Nephron progenitor cell (in vitro differentiated cells): ENCODE results near the gene GFER.

Source experiments
- DNase-seq: peaks from one replicate; pipeline ENCODE4 v3.0.0; 2021
- H3K27ac Mint-ChIP-seq: 2 replicates; pipeline ENCODE4 v1.8.0; 2021; ENCODE audit warnings: mild to moderate bottlenecking, moderate library complexity, mixed read lengths
- H3K27me3 Mint-ChIP-seq: 2 replicates; pipeline ENCODE4 v1.8.0; 2021; ENCODE audit warnings: mild to moderate bottlenecking, low read depth, mixed read lengths; ENCODE audit not compliant: poor library complexity
- H3K36me3 Mint-ChIP-seq: 2 replicates; pipeline ENCODE4 v1.8.0; 2021; ENCODE audit warnings: low read depth, mixed read lengths
- H3K4me1 Mint-ChIP-seq: 2 replicates; pipeline ENCODE4 v1.8.0; 2021; ENCODE audit warnings: mixed read lengths
- H3K4me3 Mint-ChIP-seq: 2 replicates; pipeline ENCODE4 v1.8.0; 2021; ENCODE audit warnings: mild to moderate bottlenecking, moderate library complexity, mixed read lengths
- H3K9me3 Mint-ChIP-seq: 2 replicates; pipeline ENCODE4 v1.8.0; 2021; ENCODE audit warnings: mild to moderate bottlenecking, moderate library complexity, mixed read lengths
- CTCF ChIP-seq: fragments of 200-600 bp; sonication (generic); IDR thresholded peaks from 2 replicates; pipeline ENCODE4 v1.5.0; 2021; ENCODE audit warnings: antibody characterized with exemption

The GFER gene

GRCh38 chr16:2019518-2019920 lies 35.5 kb downstream of the GFER start, which contains the start of gene NPW:
Gene NPW (plus strand): TSS chr16:2019785.
- Mint-ChIP-seq H3K4me1 (peaks cover 30% of the 10 kb centered on the region), H3K27ac (no peak within 1 kb of the TSS), H3K9me3 (no peaks in the 10 kb centered on the region), H3K27me3 (peaks cover 40% of the 10 kb centered on the region), H3K36me3 (no peaks in the 10 kb centered on the region), H3K4me3 (peak within 1 kb of the TSS; percentile 69)
- no peak for TF ChIP-seq CTCF
- DNase-seq = peak; percentile 53

GRCh38 chr16:2019921-2020831 lies 36.2 kb downstream of the GFER start:
- no peaks in the 10 kb centered on the region for H3K9me3 Mint-ChIP-seq
- peaks cover 31% of the 10 kb centered on the region for H3K4me1 Mint-ChIP-seq
- no peak overlapping the region for H3K27ac Mint-ChIP-seq
- TF ChIP-seq CTCF = no peak
- peak overlapping the region; percentile 69 for H3K4me3 Mint-ChIP-seq
- H3K27me3 Mint-ChIP-seq = peaks cover 40% of the 10 kb centered on the region
- peak; percentile 79 for DNase-seq
- no peaks in the 10 kb centered on the region for H3K36me3 Mint-ChIP-seq

GRCh38 chr16:2022723-2023091 lies 38.7 kb downstream of the GFER start:
- Mint-ChIP-seq H3K36me3 (no peaks in the 10 kb centered on the region), H3K9me3 (no peaks in the 10 kb centered on the region), H3K27ac (peak overlapping the region; percentile 71), H3K4me1 (peaks cover 30% of the 10 kb centered on the region), H3K4me3 (peak overlapping the region; percentile 70), H3K27me3 (peaks cover 51% of the 10 kb centered on the region)
- DNase-seq = peak; percentile 69
- TF ChIP-seq CTCF = no peak

GRCh38 chr16:2023092-2024031 lies 39.4 kb downstream of the GFER start:
- peak; percentile 95 for TF ChIP-seq CTCF
- Mint-ChIP-seq H3K27ac (peak overlapping the region; percentile 85), H3K4me1 (peaks cover 30% of the 10 kb centered on the region), H3K9me3 (no peaks in the 10 kb centered on the region), H3K36me3 (no peaks in the 10 kb centered on the region), H3K4me3 (peak overlapping the region; percentile 81), H3K27me3 (peaks cover 53% of the 10 kb centered on the region)
- peak; percentile 99 for DNase-seq

- H3K4me3 Mint-ChIP-seq = peak overlapping the region; percentile 67
- H3K27me3 Mint-ChIP-seq = peaks cover 54% of the 10 kb centered on the region
- DNase-seq = no peak
- H3K27ac Mint-ChIP-seq = no peak overlapping the region
- TF ChIP-seq CTCF = no peak
- H3K4me1 Mint-ChIP-seq = peaks cover 34% of the 10 kb centered on the region
- H3K9me3 Mint-ChIP-seq = no peaks in the 10 kb centered on the region
- no peaks in the 10 kb centered on the region for H3K36me3 Mint-ChIP-seq
Observed at GRCh38 chr16:2024032-2024420, 40.0 kb downstream of the GFER start.
